ENCODE data around the gene SLC25A2.

DNA sequence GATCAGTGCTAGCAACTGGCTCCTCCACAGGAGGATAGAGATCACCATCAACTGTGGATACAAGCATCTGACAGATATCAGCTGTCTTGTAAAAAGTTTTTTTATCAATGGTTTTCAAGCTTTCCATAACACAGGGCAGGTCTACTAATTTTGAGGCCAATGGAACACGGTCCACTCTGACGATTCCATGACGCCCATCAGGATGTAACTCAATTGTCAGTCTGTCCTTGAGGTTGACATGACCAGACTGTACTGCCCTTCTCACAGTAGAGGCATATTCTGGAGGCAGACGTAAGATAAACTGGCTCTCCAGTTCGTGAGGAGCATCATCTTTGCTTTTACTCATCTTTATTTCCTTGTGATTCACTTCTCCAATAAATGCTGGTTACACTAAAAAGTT lies 15.8 kb upstream of the SLC25A2 start:
- no peak for TF ChIP-seq EZH2 (IDR thresholded peaks at IDR 0.05; ENCODE audit: borderline replicate concordance, low read length)
- TF ChIP-seq, protein P1, sequence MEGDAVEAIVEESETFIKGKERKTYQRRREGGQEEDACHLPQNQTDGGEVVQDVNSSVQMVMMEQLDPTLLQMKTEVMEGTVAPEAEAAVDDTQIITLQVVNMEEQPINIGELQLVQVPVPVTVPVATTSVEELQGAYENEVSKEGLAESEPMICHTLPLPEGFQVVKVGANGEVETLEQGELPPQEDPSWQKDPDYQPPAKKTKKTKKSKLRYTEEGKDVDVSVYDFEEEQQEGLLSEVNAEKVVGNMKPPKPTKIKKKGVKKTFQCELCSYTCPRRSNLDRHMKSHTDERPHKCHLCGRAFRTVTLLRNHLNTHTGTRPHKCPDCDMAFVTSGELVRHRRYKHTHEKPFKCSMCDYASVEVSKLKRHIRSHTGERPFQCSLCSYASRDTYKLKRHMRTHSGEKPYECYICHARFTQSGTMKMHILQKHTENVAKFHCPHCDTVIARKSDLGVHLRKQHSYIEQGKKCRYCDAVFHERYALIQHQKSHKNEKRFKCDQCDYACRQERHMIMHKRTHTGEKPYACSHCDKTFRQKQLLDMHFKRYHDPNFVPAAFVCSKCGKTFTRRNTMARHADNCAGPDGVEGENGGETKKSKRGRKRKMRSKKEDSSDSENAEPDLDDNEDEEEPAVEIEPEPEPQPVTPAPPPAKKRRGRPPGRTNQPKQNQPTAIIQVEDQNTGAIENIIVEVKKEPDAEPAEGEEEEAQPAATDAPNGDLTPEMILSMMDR (IDR thresholded peaks at IDR 0.05; ENCODE audit: low read length) = no peak
